MM.1S (cell line): Measurements from ENCODE around the gene SORBS2.

ENCODE experiments used
- DNase-seq: peaks from one replicate; pipeline ENCODE4 v3.0.0-alpha.2; 2015
- H2AFZ ChIP-seq: fragments of 300-600 bp; sonication (generic); 2 replicates; pipeline ENCODE4 v1.6.0; 2016; ENCODE audit warnings: antibody characterized with exemption, low read length
- H3F3A ChIP-seq: fragments of 300-600 bp; sonication (generic); 2 replicates; pipeline ENCODE4 v1.6.1; 2016; ENCODE audit warnings: mild to moderate bottlenecking, antibody characterized with exemption, low read length, moderate library complexity, mixed read lengths; ENCODE audit not compliant: insufficient read depth
- H3K27ac ChIP-seq: fragments of 300-600 bp; sonication (generic); 2 replicates; pipeline ENCODE4 v1.5.1; 2016; ENCODE audit warnings: mild to moderate bottlenecking, low read length
- H3K27me3 ChIP-seq: fragments of 300-600 bp; sonication (generic); replicated peaks from 2 replicates; pipeline ENCODE4 v1.6.0; 2016; ENCODE audit warnings: low read length; ENCODE audit not compliant: insufficient read depth
- H3K36me3 ChIP-seq: fragments of 300-600 bp; sonication (generic); replicated peaks from 2 replicates; pipeline ENCODE4 v1.6.1; 2016; ENCODE audit warnings: mild to moderate bottlenecking, low read length, mixed read lengths; ENCODE audit not compliant: insufficient read depth
- H3K4me1 ChIP-seq: fragments of 300-600 bp; sonication (generic); 2 replicates; pipeline ENCODE4 v1.6.1; 2016; ENCODE audit warnings: low read length, mixed read lengths
- H3K4me2 ChIP-seq: fragments of 300-600 bp; sonication (generic); 2 replicates; pipeline ENCODE4 v1.6.0; 2016; ENCODE audit warnings: low read depth, low read length
- H3K4me3 ChIP-seq: fragments of 300-600 bp; sonication (generic); 2 replicates; pipeline ENCODE4 v1.5.1; 2016; ENCODE audit warnings: low read length, mixed read lengths
- H3K79me2 ChIP-seq: fragments of 300-600 bp; sonication (generic); 2 replicates; pipeline ENCODE4 v1.6.1; 2016; ENCODE audit warnings: mixed run types, low read length, mixed read lengths
- H3K9ac ChIP-seq: fragments of 300-600 bp; sonication (generic); 2 replicates; pipeline ENCODE4 v1.6.1; 2016; ENCODE audit warnings: low read length, mixed read lengths
- H3K9me2 ChIP-seq: fragments of 300-600 bp; sonication (generic); replicated peaks from 2 replicates; pipeline ENCODE4 v1.6.1; 2016; ENCODE audit warnings: mild to moderate bottlenecking, low read length, mixed read lengths; ENCODE audit not compliant: insufficient read depth
- H3K9me3 ChIP-seq: fragments of 300-600 bp; sonication (generic); replicated peaks from 2 replicates; pipeline ENCODE4 v1.6.1; 2016; ENCODE audit warnings: mild to moderate bottlenecking, low read length, mixed read lengths; ENCODE audit not compliant: insufficient read depth
- H4K20me1 ChIP-seq: fragments of 300-600 bp; sonication (generic); 2 replicates; pipeline ENCODE4 v1.6.1; 2016; ENCODE audit warnings: mild to moderate bottlenecking, low read length, moderate library complexity, mixed read lengths; ENCODE audit not compliant: insufficient read depth
- CTCF ChIP-seq: fragments of 300-600 bp; sonication (generic); IDR thresholded peaks from 2 replicates; pipeline ENCODE4 v1.5.1; 2016; ENCODE audit warnings: antibody characterized with exemption, low read length, mixed read lengths
- EZH2 ChIP-seq: fragments of 300-600 bp; sonication (generic); optimal IDR thresholded peaks from 2 replicates; pipeline ENCODE3; 2017; ENCODE audit warnings: low read depth, mild to moderate bottlenecking, antibody characterized with exemption, low read length, mixed read lengths
- EZH2phosphoT487 ChIP-seq: fragments of 300-600 bp; sonication (generic); IDR thresholded peaks from 2 replicates; pipeline ENCODE4 v1.6.1; 2018; ENCODE audit warnings: antibody characterized with exemption, low read length

Gene SORBS2

GRCh38 chr4:185782523-185782922, 29.5 kb downstream of the SORBS2 start:
- DNase-seq, result no peak

GRCh38 chr4:185781555-185782215, 30.3 kb downstream of the SORBS2 start:
- Histone ChIP-seq H3K36me3 (no peaks in the 10 kb centered on the region), H3K9me3 (no peaks in the 10 kb centered on the region), H3F3A (no peaks in the 10 kb centered on the region), H4K20me1 (no peaks in the 10 kb centered on the region), H3K9ac (no peak overlapping the region), H3K4me2 (no peak overlapping the region), H3K79me2 (no peaks in the 10 kb centered on the region), H3K27ac (no peak overlapping the region), H2AFZ (no peak overlapping the region), H3K9me2 (no peaks in the 10 kb centered on the region), H3K4me1 (no peaks in the 10 kb centered on the region), H3K27me3 (no peaks in the 10 kb centered on the region), H3K4me3 (no peak overlapping the region)
- TF ChIP-seq EZH2phosphoT487 (no peak), CTCF (no peak), EZH2 (no peak)
- no peak for DNase-seq

More at GRCh38 chr4:185782523-185782922, 29.5 kb downstream of the SORBS2 start:
- H3K4me3 ChIP-seq, result no peak overlapping the region
- H3K36me3 ChIP-seq, result no peaks in the 10 kb centered on the region
- H2AFZ ChIP-seq, result no peak overlapping the region
- H3K79me2 ChIP-seq, result no peaks in the 10 kb centered on the region
- H3K9me3 ChIP-seq, result no peaks in the 10 kb centered on the region
- H3F3A ChIP-seq, result no peaks in the 10 kb centered on the region
- no peak overlapping the region for H3K4me2 ChIP-seq
- no peaks in the 10 kb centered on the region for H3K4me1 ChIP-seq
- H4K20me1 ChIP-seq, result no peaks in the 10 kb centered on the region
- H3K9me2 ChIP-seq, result no peaks in the 10 kb centered on the region
- no peak for TF ChIP-seq EZH2phosphoT487
- H3K9ac ChIP-seq, result no peak overlapping the region
- no peak overlapping the region for H3K27ac ChIP-seq
- no peaks in the 10 kb centered on the region for H3K27me3 ChIP-seq

GRCh38 chr4:185780472-185780871, 31.5 kb downstream of the SORBS2 start:
- Histone ChIP-seq H2AFZ (no peak overlapping the region), H3K27me3 (peaks cover 9% of the 10 kb centered on the region), H3K36me3 (no peaks in the 10 kb centered on the region), H3K9ac (no peak overlapping the region), H3K9me2 (no peaks in the 10 kb centered on the region), H3K27ac (no peak overlapping the region), H3K4me2 (no peak overlapping the region), H3K9me3 (no peaks in the 10 kb centered on the region), H3K4me3 (no peak overlapping the region), H3F3A (no peaks in the 10 kb centered on the region), H4K20me1 (no peaks in the 10 kb centered on the region), H3K4me1 (no peaks in the 10 kb centered on the region), H3K79me2 (no peaks in the 10 kb centered on the region)
- no peak for DNase-seq
- TF ChIP-seq EZH2, result no peak
- no peak for TF ChIP-seq EZH2phosphoT487
- TF ChIP-seq CTCF, result no peak

- Histone ChIP-seq H3K36me3 (no peaks in the 10 kb centered on the region), H3K9ac (no peak overlapping the region), H3K79me2 (no peaks in the 10 kb centered on the region), H3K4me3 (no peak overlapping the region), H3K27me3 (peaks cover 18% of the 10 kb centered on the region), H3K27ac (no peak overlapping the region), H2AFZ (no peak overlapping the region), H3K9me2 (no peaks in the 10 kb centered on the region), H3K9me3 (no peaks in the 10 kb centered on the region), H3K4me2 (no peak overlapping the region), H3F3A (no peaks in the 10 kb centered on the region), H4K20me1 (no peaks in the 10 kb centered on the region), H3K4me1 (no peaks in the 10 kb centered on the region)
- DNase-seq, result no peak
- no peak for TF ChIP-seq EZH2phosphoT487
- TF ChIP-seq EZH2, result no peak
- TF ChIP-seq CTCF, result no peak
These were observed 32.5 kb downstream of the SORBS2 start for GRCh38 chr4:185779517-185779916.
